Activated B cell treated with CpG ODN at 0.5 μM for 24 hours (primary cell): ENCODE results near the gene IL10RA. TPM values are rescaled to one million over a fixed set of nuclear protein-coding genes. Genes with fewer than 3 reads are reported as not detected.

Source experiments
- ATAC-seq: fragments of 200-7000 bp; cut with Tn5 transposase; one replicate; pipeline ENCODE4 v1.10.0; 2021; ENCODE audit warnings: low read depth, mild to moderate bottlenecking, moderate library complexity
- CTCF ChIA-PET: fragments of 350-600 bp; sonication (Branson Sonifier 250); formaldehyde crosslinking; loops from one replicate; lab custom pipeline; 2021; ENCODE audit warnings: antibody characterized with exemption; lab: Charles Lee
- POLR2A ChIA-PET: fragments of 350-600 bp; sonication (Branson Sonifier 250); formaldehyde crosslinking; loops from one replicate; lab custom pipeline; 2021; ENCODE audit warnings: antibody characterized with exemption; lab: Charles Lee
- DNase-seq: peaks from one replicate; pipeline ENCODE4 v3.0.0; 2022
- H3K27ac Mint-ChIP-seq: one replicate; pipeline ENCODE4 v1.8.0; 2020; ENCODE audit warnings: mixed read lengths
- H3K27me3 Mint-ChIP-seq: one replicate; pipeline ENCODE4 v1.8.0; 2021; ENCODE audit warnings: mixed read lengths
- H3K36me3 Mint-ChIP-seq: one replicate; pipeline ENCODE4 v1.8.0; 2021; ENCODE audit warnings: low read depth, mixed read lengths
- H3K4me1 Mint-ChIP-seq: one replicate; pipeline ENCODE4 v1.8.0; 2021; ENCODE audit warnings: mixed read lengths
- H3K4me3 Mint-ChIP-seq: one replicate; pipeline ENCODE4 v1.8.0; 2020; ENCODE audit warnings: mild to moderate bottlenecking, mixed read lengths
- H3K9me3 Mint-ChIP-seq: one replicate; pipeline ENCODE4 v1.8.0; 2020; ENCODE audit warnings: mixed read lengths
- CTCF ChIP-seq: fragments of 200-600 bp; IDR thresholded peaks from one replicate; pipeline ENCODE4 v1.8.0; 2022; ENCODE audit warnings: antibody characterized with exemption, mild to moderate bottlenecking
- intact Hi-C: fragments of 100-400 bp; cut with micrococcal nuclease; formaldehyde crosslinking; loops from one replicate; pipeline ENCODE4 v1.15.1; 2024
- total RNA-seq: library from RNA; stranded (reverse); gene quantifications from 2 replicates; pipeline ENCODE4 v1.2.3, GENCODE V29; 2022

IL10RA gene
- total RNA-seq, 1 donor from 2014 or later = 350 TPM

- intact Hi-C loops = no loop called here
- peak overlapping the region; percentile 64 for H3K4me3 Mint-ChIP-seq
- CTCF ChIA-PET = interaction anchor here (0.7 to 3.9 kb wide), 6 partner anchors 27 to 192 kb away, joined by 3 to 25 read pairs (median 10); no protein-coding TSS in a partner anchor
- H3K4me1 Mint-ChIP-seq = peaks cover 75% of the 10 kb centered on the region
- H3K27ac Mint-ChIP-seq = peak overlapping the region; percentile 87
- POLR2A ChIA-PET = interaction anchor here (0.5 to 41.6 kb wide), 16 partner anchors 7 to 1183 kb away, joined by 3 to 1422 read pairs (median 4); partner anchors contain the start of gene IL10RA
- TF ChIP-seq CTCF = no peak
- no peaks in the 10 kb centered on the region for H3K27me3 Mint-ChIP-seq
- no peak for DNase-seq
- peaks cover 13% of the 10 kb centered on the region for H3K36me3 Mint-ChIP-seq
- H3K9me3 Mint-ChIP-seq = no peaks in the 10 kb centered on the region
- peak; percentile 74 for ATAC-seq
Observed at GRCh38 chr11:117979481-117980211, 6.5 kb upstream of the IL10RA start.

- ATAC-seq (no peak), DNase-seq (no peak)
- ChIA-PET CTCF (interaction anchor here (0.7 to 3.9 kb wide), 6 partner anchors 27 to 192 kb away, joined by 3 to 25 read pairs (median 10); no protein-coding TSS in a partner anchor), POLR2A (interaction anchor here (0.6 to 41.6 kb wide), 11 partner anchors 7 to 166 kb away, joined by 3 to 1422 read pairs (median 4); partner anchors contain the start of gene IL10RA)
- no peaks in the 10 kb centered on the region for H3K9me3 Mint-ChIP-seq
- TF ChIP-seq CTCF = no peak
- H3K27ac Mint-ChIP-seq = peak overlapping the region; percentile 87
- peaks cover 18% of the 10 kb centered on the region for H3K36me3 Mint-ChIP-seq
- H3K27me3 Mint-ChIP-seq = no peaks in the 10 kb centered on the region
- H3K4me1 Mint-ChIP-seq = peaks cover 81% of the 10 kb centered on the region
- intact Hi-C loops = no loop called here
- peak overlapping the region; percentile 64 for H3K4me3 Mint-ChIP-seq
Observed at GRCh38 chr11:117980280-117980679, 5.9 kb upstream of the IL10RA start.

GRCh38 chr11:117980720-117981119 lies 5.5 kb upstream of the IL10RA start:
- no peaks in the 10 kb centered on the region for H3K27me3 Mint-ChIP-seq
- H3K27ac Mint-ChIP-seq = peak overlapping the region; percentile 87
- CTCF ChIA-PET = interaction anchor here (0.7 to 3.9 kb wide), 4 partner anchors 30 to 138 kb away, joined by 3 to 25 read pairs (median 17); no protein-coding TSS in a partner anchor
- no peaks in the 10 kb centered on the region for H3K9me3 Mint-ChIP-seq
- ATAC-seq (no peak), DNase-seq (no peak)
- H3K4me3 Mint-ChIP-seq = no peak overlapping the region
- intact Hi-C loops = no loop called here
- H3K36me3 Mint-ChIP-seq = peaks cover 20% of the 10 kb centered on the region
- peaks cover 84% of the 10 kb centered on the region for H3K4me1 Mint-ChIP-seq
- POLR2A ChIA-PET = interaction anchor here (0.9 to 41.6 kb wide), 7 partner anchors 6 to 164 kb away, joined by 3 to 1422 read pairs (median 22); partner anchors contain the start of gene IL10RA
- no peak for TF ChIP-seq CTCF

GRCh38 chr11:117983163-117983475 lies 3.1 kb upstream of the IL10RA start:
- intact Hi-C loops = no loop called here
- peaks cover 34% of the 10 kb centered on the region for H3K36me3 Mint-ChIP-seq
- ATAC-seq = no peak
- no peaks in the 10 kb centered on the region for H3K9me3 Mint-ChIP-seq
- H3K27ac Mint-ChIP-seq = peak overlapping the region; percentile 70
- ChIA-PET CTCF (interaction anchor here (1.0 to 1.7 kb wide), 3 partner anchors 32 to 70 kb away, joined by 4 read pairs; no protein-coding TSS in a partner anchor), POLR2A (interaction anchor here (0.7 to 41.6 kb wide), 11 partner anchors 6 to 1129 kb away, joined by 3 to 1422 read pairs (median 6); no protein-coding TSS in a partner anchor)
- TF ChIP-seq CTCF = no peak
- peaks cover 82% of the 10 kb centered on the region for H3K4me1 Mint-ChIP-seq
- DNase-seq = no peak
- no peak overlapping the region for H3K4me3 Mint-ChIP-seq
- H3K27me3 Mint-ChIP-seq = no peaks in the 10 kb centered on the region

GRCh38 chr11:117984476-117984875 lies 1.7 kb upstream of the IL10RA start:
- ChIA-PET POLR2A (interaction anchor here (0.9 to 41.6 kb wide), 9 partner anchors 8 to 168 kb away, joined by 3 to 1422 read pairs (median 69); no protein-coding TSS in a partner anchor), CTCF (interaction anchor here (1.7 to 5.7 kb wide), 2 partner anchors 33 to 38 kb away, joined by 7 to 47 read pairs; no protein-coding TSS in a partner anchor)
- Mint-ChIP-seq H3K4me3 (peak overlapping the region; percentile 90), H3K9me3 (no peaks in the 10 kb centered on the region), H3K27ac (peak overlapping the region; percentile 96), H3K4me1 (peaks cover 88% of the 10 kb centered on the region), H3K27me3 (no peaks in the 10 kb centered on the region), H3K36me3 (peaks cover 48% of the 10 kb centered on the region)
- ATAC-seq (no peak), DNase-seq (no peak)
- no peak for TF ChIP-seq CTCF
- intact Hi-C loops = no loop called here
